Kidney (tissue), 14 donors: Measurements from ENCODE around the gene SMYD3. TPM values are rescaled to one million over a fixed set of nuclear protein-coding genes. Genes with fewer than 3 reads are reported as not detected.
A peak's percentile ranks its signal among the peaks of the same experiment; 100 is the strongest.

Experiments
- DNase-seq, 5 donors: peaks; one replicate each; pipeline ENCODE4 v3.0.0-alpha.2; 2013 to 2020
- FAIRE-seq: peaks from 2 replicates; lab custom pipeline; 2012; peaks lifted over from hg19 to GRCh38; lab: Jason Lieb, UNC
- H3K27ac ChIP-seq, 2 donors: one replicate each; pipeline ENCODE4 v1.7.0; 2013; ENCODE audit warnings: low read depth in 2 of 2, low read length in 2 of 2, inconsistent platforms in 1 of 2
- H3K27me3 ChIP-seq: one replicate; pipeline ENCODE4 v1.7.1; 2013; ENCODE audit warnings: low read length, inconsistent platforms; ENCODE audit not compliant: control insufficient read depth, insufficient read depth
- H3K36me3 ChIP-seq, 3 donors: one replicate each; pipeline versions ENCODE4 v1.7.0 to v1.7.1; 2013; ENCODE audit warnings: low read length in 3 of 3, control low read depth in 1 of 3, inconsistent platforms in 1 of 3; ENCODE audit not compliant: insufficient read depth in 3 of 3, control insufficient read depth in 2 of 3
- H3K4me1 ChIP-seq, 3 donors: one replicate each; pipeline versions ENCODE4 v1.7.0 to v1.7.1; 2013; ENCODE audit warnings: low read length in 3 of 3, inconsistent platforms in 1 of 3, low read depth in 1 of 3; ENCODE audit not compliant: control insufficient read depth in 2 of 3, insufficient read depth in 2 of 3
- H3K4me3 ChIP-seq, 3 donors: one replicate each; pipeline versions ENCODE4 v1.7.0 to v1.8.1; 2013; ENCODE audit warnings: low read length in 3 of 3, control low read depth in 1 of 3, inconsistent platforms in 1 of 3
- H3K9ac ChIP-seq, 3 donors: one replicate each; pipeline versions ENCODE4 v1.7.0 to v1.7.1; 2013; ENCODE audit warnings: low read length in 3 of 3, control low read depth in 1 of 3, inconsistent platforms in 1 of 3
- H3K9me3 ChIP-seq, 3 donors: one replicate each; pipeline versions ENCODE4 v1.7.0 to v1.7.1; 2013; ENCODE audit warnings: low read length in 3 of 3, control low read depth in 1 of 3, inconsistent platforms in 1 of 3; ENCODE audit not compliant: control insufficient read depth in 2 of 3, insufficient read depth in 1 of 3
- intact Hi-C: fragments of 100-400 bp; cut with DNase I; formaldehyde crosslinking; loops from one replicate; pipeline ENCODE4 v1.11.1; 2022
- polyA plus RNA-seq: library from polyadenylated mRNA; stranded (reverse); fragments of 350-450 nt; fragmentation: Illumina TruSeq; extraction: RNeasy Lipid Tissue Mini Kit (QIAGEN cat#74804); gene quantifications from one replicate; pipeline ENCODE4 v1.2.3, GENCODE V29; 2014; ENCODE audit warnings: low read depth, low replicate concordance; ENCODE audit not compliant: insufficient read depth
- total RNA-seq: library from RNA; stranded (reverse); fragmentation: NEBNext Ultra II Directional; extraction: Animal tissue kit (Norgen Biotek cat#: 25700); gene quantifications from one replicate; pipeline ENCODE4 v1.2.1, GENCODE V29; 2021
- TF ChIP-seq, protein P1 (sequence below): IDR thresholded peaks from 3 replicates; pipeline ENCODE4 v1.5.1; 2012; ENCODE audit warnings: mild to moderate bottlenecking, moderate library complexity, borderline replicate concordance; ENCODE audit not compliant: insufficient read depth; ENCODE audit errors: extremely low read depth
- donor health status: control.
- donor health status: control.
- donor health status: control.
- donor health status: control.
- donor health status: control.
- donor health status: DM: yes; HTN: yes; CAD: no.
- donor health status: Normal renal cell carcinoma (clear cell type).

The SMYD3 gene
- total and polyA plus RNA-seq, 2 donors from 2014 or later: 23.3 to 23.9 TPM

DNA sequence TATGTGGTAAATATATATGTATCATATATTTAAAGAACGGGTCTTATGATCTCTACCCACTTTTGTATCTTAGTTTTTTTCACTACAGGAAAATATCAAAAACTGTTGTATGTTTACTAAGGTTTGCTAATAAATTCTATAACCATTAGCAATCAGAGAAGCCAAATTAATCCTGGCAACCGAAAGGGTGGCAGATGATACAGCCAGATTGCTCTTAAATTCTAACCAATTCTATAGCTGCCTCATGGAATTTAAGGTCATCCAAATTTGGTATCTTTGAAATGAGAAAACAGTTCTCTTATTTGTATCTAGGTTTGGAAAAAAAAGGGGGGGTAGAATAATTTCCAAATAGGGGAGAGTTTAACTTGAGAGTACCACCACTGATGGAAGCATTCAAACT, 591.2 kb downstream of the SMYD3 start:
- TF ChIP-seq, protein P1, sequence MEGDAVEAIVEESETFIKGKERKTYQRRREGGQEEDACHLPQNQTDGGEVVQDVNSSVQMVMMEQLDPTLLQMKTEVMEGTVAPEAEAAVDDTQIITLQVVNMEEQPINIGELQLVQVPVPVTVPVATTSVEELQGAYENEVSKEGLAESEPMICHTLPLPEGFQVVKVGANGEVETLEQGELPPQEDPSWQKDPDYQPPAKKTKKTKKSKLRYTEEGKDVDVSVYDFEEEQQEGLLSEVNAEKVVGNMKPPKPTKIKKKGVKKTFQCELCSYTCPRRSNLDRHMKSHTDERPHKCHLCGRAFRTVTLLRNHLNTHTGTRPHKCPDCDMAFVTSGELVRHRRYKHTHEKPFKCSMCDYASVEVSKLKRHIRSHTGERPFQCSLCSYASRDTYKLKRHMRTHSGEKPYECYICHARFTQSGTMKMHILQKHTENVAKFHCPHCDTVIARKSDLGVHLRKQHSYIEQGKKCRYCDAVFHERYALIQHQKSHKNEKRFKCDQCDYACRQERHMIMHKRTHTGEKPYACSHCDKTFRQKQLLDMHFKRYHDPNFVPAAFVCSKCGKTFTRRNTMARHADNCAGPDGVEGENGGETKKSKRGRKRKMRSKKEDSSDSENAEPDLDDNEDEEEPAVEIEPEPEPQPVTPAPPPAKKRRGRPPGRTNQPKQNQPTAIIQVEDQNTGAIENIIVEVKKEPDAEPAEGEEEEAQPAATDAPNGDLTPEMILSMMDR: no peak
- Histone ChIP-seq H3K27ac (no peak overlapping the region), H3K27me3 (no peaks in the 10 kb centered on the region), H3K9ac (no peak overlapping the region), H3K4me3 (no peak overlapping the region), H3K4me1 (no peaks in the 10 kb centered on the region), H3K9me3 (peaks cover 0 to 2% (median 0%) of the 10 kb centered on the region in 3 donors), H3K36me3 (no peaks in the 10 kb centered on the region)
- intact Hi-C loops: no loop called here
- FAIRE-seq (no peak), DNase-seq (no peak)

DNA sequence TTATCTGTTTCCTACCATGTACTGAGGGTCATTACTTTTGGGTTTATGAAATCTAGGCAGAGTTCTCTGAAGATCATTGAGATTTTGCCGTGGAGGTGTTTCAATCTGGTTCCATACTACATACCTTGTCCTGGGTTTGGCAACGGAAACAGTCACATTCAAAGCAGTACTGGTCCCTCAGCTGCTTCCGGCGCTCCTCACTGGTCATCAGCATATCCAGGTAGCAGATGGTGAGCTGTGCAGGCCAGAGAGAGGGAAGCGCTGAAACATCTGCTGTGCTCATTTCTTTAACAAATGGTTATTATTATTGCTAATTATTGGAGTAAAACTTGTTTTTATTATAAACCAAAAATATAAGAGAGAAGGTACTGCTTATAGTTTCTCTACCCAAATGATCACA, 591.7 kb downstream of the SMYD3 start:
- intact Hi-C loops: no loop called here
- no peak for FAIRE-seq
- H3K9me3 ChIP-seq: peaks cover 0 to 2% (median 0%) of the 10 kb centered on the region in 3 donors
- no peak overlapping the region for H3K27ac ChIP-seq
- DNase-seq: no peak
- TF ChIP-seq, protein P1: no peak
- H3K4me3 ChIP-seq: no peak overlapping the region
- H3K36me3 ChIP-seq: no peaks in the 10 kb centered on the region
- no peaks in the 10 kb centered on the region for H3K4me1 ChIP-seq
- H3K27me3 ChIP-seq: no peaks in the 10 kb centered on the region
- H3K9ac ChIP-seq: no peak overlapping the region

DNA sequence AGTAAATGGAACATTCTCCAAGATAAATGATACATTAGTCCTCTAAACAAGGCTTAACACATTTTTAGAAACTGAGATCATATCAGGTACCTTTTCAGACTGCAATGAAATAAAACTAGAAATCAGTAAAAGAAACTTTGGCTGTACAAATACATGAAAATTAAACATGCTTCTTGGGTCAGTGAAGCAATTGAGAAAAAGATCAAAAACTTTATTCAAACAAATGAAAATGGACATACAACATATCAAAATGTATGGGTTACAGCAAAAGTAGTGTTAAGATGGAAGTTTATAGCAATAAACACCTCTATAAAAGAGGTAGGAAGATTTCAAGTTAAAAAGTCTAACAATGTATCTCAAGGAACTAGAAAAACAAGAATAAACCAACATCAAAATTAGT, 598.5 kb downstream of the SMYD3 start:
- Histone ChIP-seq H3K27ac (no peak overlapping the region), H3K4me1 (no peaks in the 10 kb centered on the region), H3K9me3 (no peaks in the 10 kb centered on the region), H3K9ac (no peak overlapping the region), H3K4me3 (no peak overlapping the region), H3K36me3 (no peaks in the 10 kb centered on the region), H3K27me3 (no peaks in the 10 kb centered on the region)
- intact Hi-C loops: no loop called here
- FAIRE-seq (peak; percentile 62), DNase-seq (no peak)
- TF ChIP-seq, protein P1: no peak

DNA sequence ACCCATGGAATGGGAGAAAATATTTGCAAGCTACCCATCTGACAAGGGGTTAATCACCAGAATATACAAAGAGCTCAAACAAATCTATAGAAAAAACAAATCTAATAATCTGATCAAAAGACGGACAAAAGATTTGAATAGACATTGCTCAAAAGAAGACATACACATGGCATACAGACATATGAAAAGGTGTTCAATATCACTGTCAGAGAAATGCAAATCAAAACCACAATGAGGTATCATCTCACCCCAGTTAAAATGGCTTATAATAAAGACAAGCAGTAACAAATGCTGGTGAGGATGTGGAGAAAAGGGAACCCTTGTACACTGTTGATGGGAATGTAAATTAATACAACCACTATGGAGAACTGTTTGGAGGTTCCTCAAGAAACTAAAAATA, 600.9 kb downstream of the SMYD3 start:
- no peaks in the 10 kb centered on the region for H3K9me3 ChIP-seq
- H3K9ac ChIP-seq: no peak overlapping the region
- FAIRE-seq (no peak), DNase-seq (no peak)
- no peak overlapping the region for H3K4me3 ChIP-seq
- H3K36me3 ChIP-seq: no peaks in the 10 kb centered on the region
- intact Hi-C loops: no loop called here
- H3K4me1 ChIP-seq: no peaks in the 10 kb centered on the region
- no peaks in the 10 kb centered on the region for H3K27me3 ChIP-seq
- H3K27ac ChIP-seq: no peak overlapping the region
- TF ChIP-seq, protein P1: no peak
